Spleen (tissue), 7 donors: Measurements from ENCODE around the gene WAS.

Experiments used
- POLR2A ChIP-seq, 3 donors: fragments of 450-650 bp; IDR thresholded peaks; one replicate each; pipeline ENCODE4 v1.5.1; 2017; ENCODE audit warnings: antibody characterized with exemption in 3 of 3, mild to moderate bottlenecking in 1 of 3
- POLR2AphosphoS5 ChIP-seq, 3 donors: sonication (generic); formaldehyde crosslinking; IDR thresholded peaks; one replicate each; pipeline ENCODE4 v1.5.1; 2017; ENCODE audit warnings: antibody characterized with exemption in 3 of 3
- TF ChIP-seq, protein P1 (sequence below), 11 experiments: fragments of 200-600 bp in 7 of 11; fragments of 450-650 bp in 4 of 11; sonication (generic) in 4 of 11; IDR thresholded peaks in 8 of 11; conservative IDR thresholded peaks in 3 of 11; 1 replicate in 7 of 11; 2 replicates in 4 of 11; pipeline versions ENCODE4 v1.4.0 to v1.8.0; 2016 to 2021; ENCODE audit warnings: antibody characterized with exemption in 11 of 11, inconsistent platforms in 4 of 11, mild to moderate bottlenecking in 1 of 11
- donor health status: DM: no; HTN: no; CAD: no; lungs with moderate emphysema.
- donor health status: DM: no; HTN: no; CAD: no.
- donor health status: DM: no; HTN: no; CAD: no.

DNA sequence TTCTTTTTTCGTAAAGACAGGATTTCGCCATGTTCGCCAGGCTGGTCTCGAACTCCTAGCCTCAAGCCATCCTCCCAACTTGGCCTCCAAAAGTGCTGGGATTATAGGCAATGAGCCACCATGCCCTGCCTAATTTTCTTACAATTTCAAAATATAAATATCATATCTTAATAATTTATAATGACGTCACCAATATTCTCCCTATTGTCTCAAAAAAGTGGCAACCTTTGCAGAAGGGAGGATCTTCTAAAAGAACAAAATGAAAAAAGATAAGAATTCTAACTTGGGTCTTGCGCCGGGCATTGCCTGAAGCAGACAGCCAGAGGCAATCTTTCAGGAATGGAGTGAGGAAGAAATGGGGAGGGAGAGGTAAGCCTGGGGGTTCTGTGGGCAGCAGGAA, 37.9 kb upstream of the WAS start:
- TF ChIP-seq, protein P1, sequence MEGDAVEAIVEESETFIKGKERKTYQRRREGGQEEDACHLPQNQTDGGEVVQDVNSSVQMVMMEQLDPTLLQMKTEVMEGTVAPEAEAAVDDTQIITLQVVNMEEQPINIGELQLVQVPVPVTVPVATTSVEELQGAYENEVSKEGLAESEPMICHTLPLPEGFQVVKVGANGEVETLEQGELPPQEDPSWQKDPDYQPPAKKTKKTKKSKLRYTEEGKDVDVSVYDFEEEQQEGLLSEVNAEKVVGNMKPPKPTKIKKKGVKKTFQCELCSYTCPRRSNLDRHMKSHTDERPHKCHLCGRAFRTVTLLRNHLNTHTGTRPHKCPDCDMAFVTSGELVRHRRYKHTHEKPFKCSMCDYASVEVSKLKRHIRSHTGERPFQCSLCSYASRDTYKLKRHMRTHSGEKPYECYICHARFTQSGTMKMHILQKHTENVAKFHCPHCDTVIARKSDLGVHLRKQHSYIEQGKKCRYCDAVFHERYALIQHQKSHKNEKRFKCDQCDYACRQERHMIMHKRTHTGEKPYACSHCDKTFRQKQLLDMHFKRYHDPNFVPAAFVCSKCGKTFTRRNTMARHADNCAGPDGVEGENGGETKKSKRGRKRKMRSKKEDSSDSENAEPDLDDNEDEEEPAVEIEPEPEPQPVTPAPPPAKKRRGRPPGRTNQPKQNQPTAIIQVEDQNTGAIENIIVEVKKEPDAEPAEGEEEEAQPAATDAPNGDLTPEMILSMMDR (IDR thresholded peaks at IDR 0.05 in 8 of 11, conservative IDR thresholded peaks at IDR 0.05 in 3 of 11), result no peak
- TF ChIP-seq POLR2A (IDR thresholded peaks at IDR 0.05), result no peak
- TF ChIP-seq POLR2AphosphoS5 (IDR thresholded peaks at IDR 0.05), result no peak
